Retina (tissue), 1 donor: Measurements from ENCODE around the gene SELENOK.

Experiments
- DNase-seq: peaks from one replicate; pipeline ENCODE4 v3.0.0-alpha.2; 2016

Gene SELENOK

GRCh38 chr3:53841296-53841695 is 50.4 kb downstream of the SELENOK start:
- no peak for DNase-seq

- DNase-seq: no peak
Measured at GRCh38 chr3:53837331-53837730, 54.3 kb downstream of the SELENOK start.

GRCh38 chr3:53836084-53836872 is 55.4 kb downstream of the SELENOK start:
- no peak for DNase-seq

GRCh38 chr3:53835257-53835656 is 56.4 kb downstream of the SELENOK start:
- DNase-seq: no peak

- DNase-seq: no peak
Measured at GRCh38 chr3:53834429-53835095, 57.1 kb downstream of the SELENOK start.
